Stimulated activated CD4-positive, alpha-beta T cell treated with anti-CD3 and anti-CD28 coated beads, Interleukin-12 subunit alpha, Interleukin-12 subunit beta, amount 100 ng/mL, for 24 hours (primary cell): Measurements from ENCODE around the gene UBE2L5.
"Not testable (repeated sequence)": the region's sequence is repeated elsewhere in the genome, so short reads cannot be mapped to it uniquely, and the experiment has no call there.

Experiments
- DNase-seq, 2 experiments: peaks; one replicate each; pipeline ENCODE4 v3.0.0-alpha.2; 2020; ENCODE audit warnings: low read depth in 2 of 2

The UBE2L5 gene

GRCh38 chr13:30440910-30441703 is 18.8 kb downstream of the UBE2L5 start:
- no peak for DNase-seq

GRCh38 chr13:30442926-30443325 is 20.6 kb downstream of the UBE2L5 start:
- DNase-seq = no peak

GRCh38 chr13:30443491-30443890 is 21.2 kb downstream of the UBE2L5 start:
- not testable (repeated sequence) for DNase-seq

- no peak for DNase-seq
These were observed 21.7 kb downstream of the UBE2L5 start for GRCh38 chr13:30443957-30444404.

GRCh38 chr13:30446126-30446500 is 23.8 kb downstream of the UBE2L5 start:
- no peak for DNase-seq

GRCh38 chr13:30448441-30448840 is 26.1 kb downstream of the UBE2L5 start:
- no peak for DNase-seq

GRCh38 chr13:30450066-30450465 is 27.8 kb downstream of the UBE2L5 start:
- DNase-seq = no peak

- not testable (repeated sequence) for DNase-seq
These were observed 29.2 kb downstream of the UBE2L5 start for GRCh38 chr13:30451476-30451875.

- no peak for DNase-seq
These were observed 31.4 kb downstream of the UBE2L5 start for GRCh38 chr13:30453727-30454126.

- no peak for DNase-seq
These were observed 32.7 kb downstream of the UBE2L5 start for GRCh38 chr13:30454991-30455390.

- no peak for DNase-seq
These were observed 34.0 kb downstream of the UBE2L5 start for GRCh38 chr13:30456290-30456689.

GRCh38 chr13:30457306-30457891 is 35.1 kb downstream of the UBE2L5 start:
- no peak for DNase-seq

- not testable (repeated sequence) for DNase-seq
These were observed 39.2 kb downstream of the UBE2L5 start for GRCh38 chr13:30461279-30462066.

- DNase-seq = peak; percentile 44 to 57
These were observed 41.6 kb downstream of the UBE2L5 start for GRCh38 chr13:30463787-30464495.

GRCh38 chr13:30464496-30465342 is 42.4 kb downstream of the UBE2L5 start:
- DNase-seq = peak; percentile 61

- DNase-seq = no peak
These were observed 43.0 kb downstream of the UBE2L5 start for GRCh38 chr13:30465343-30465592.

GRCh38 chr13:30465593-30466357 is 43.5 kb downstream of the UBE2L5 start, which contains the start of gene HMGB1:
HMGB1 (minus strand) TSS chr13:30465936; CDS start chr13:30463680, 2,256 bp downstream.
- peak; percentile 94 to 96 for DNase-seq

GRCh38 chr13:30466358-30466714 is 44.0 kb downstream of the UBE2L5 start:
- DNase-seq = no peak

- no peak for DNase-seq
These were observed 44.6 kb downstream of the UBE2L5 start for GRCh38 chr13:30466841-30467252.

- no peak for DNase-seq
These were observed 51.4 kb downstream of the UBE2L5 start for GRCh38 chr13:30473675-30474074.
